MM.1S (cell line): ENCODE measurements around the gene CCDC28A.

Experiments used
- DNase-seq: peaks from one replicate; pipeline ENCODE4 v3.0.0-alpha.2; 2015
- H2AFZ ChIP-seq: fragments of 300-600 bp; sonication (generic); 2 replicates; pipeline ENCODE4 v1.6.0; 2016; ENCODE audit warnings: antibody characterized with exemption, low read length
- H3F3A ChIP-seq: fragments of 300-600 bp; sonication (generic); 2 replicates; pipeline ENCODE4 v1.6.1; 2016; ENCODE audit warnings: mild to moderate bottlenecking, antibody characterized with exemption, low read length, moderate library complexity, mixed read lengths; ENCODE audit not compliant: insufficient read depth
- H3K27ac ChIP-seq: fragments of 300-600 bp; sonication (generic); 2 replicates; pipeline ENCODE4 v1.5.1; 2016; ENCODE audit warnings: mild to moderate bottlenecking, low read length
- H3K27me3 ChIP-seq: fragments of 300-600 bp; sonication (generic); replicated peaks from 2 replicates; pipeline ENCODE4 v1.6.0; 2016; ENCODE audit warnings: low read length; ENCODE audit not compliant: insufficient read depth
- H3K36me3 ChIP-seq: fragments of 300-600 bp; sonication (generic); replicated peaks from 2 replicates; pipeline ENCODE4 v1.6.1; 2016; ENCODE audit warnings: mild to moderate bottlenecking, low read length, mixed read lengths; ENCODE audit not compliant: insufficient read depth
- H3K4me1 ChIP-seq: fragments of 300-600 bp; sonication (generic); 2 replicates; pipeline ENCODE4 v1.6.1; 2016; ENCODE audit warnings: low read length, mixed read lengths
- H3K4me2 ChIP-seq: fragments of 300-600 bp; sonication (generic); 2 replicates; pipeline ENCODE4 v1.6.0; 2016; ENCODE audit warnings: low read depth, low read length
- H3K4me3 ChIP-seq: fragments of 300-600 bp; sonication (generic); 2 replicates; pipeline ENCODE4 v1.5.1; 2016; ENCODE audit warnings: low read length, mixed read lengths
- H3K79me2 ChIP-seq: fragments of 300-600 bp; sonication (generic); 2 replicates; pipeline ENCODE4 v1.6.1; 2016; ENCODE audit warnings: mixed run types, low read length, mixed read lengths
- H3K9ac ChIP-seq: fragments of 300-600 bp; sonication (generic); 2 replicates; pipeline ENCODE4 v1.6.1; 2016; ENCODE audit warnings: low read length, mixed read lengths
- H3K9me2 ChIP-seq: fragments of 300-600 bp; sonication (generic); replicated peaks from 2 replicates; pipeline ENCODE4 v1.6.1; 2016; ENCODE audit warnings: mild to moderate bottlenecking, low read length, mixed read lengths; ENCODE audit not compliant: insufficient read depth
- H3K9me3 ChIP-seq: fragments of 300-600 bp; sonication (generic); replicated peaks from 2 replicates; pipeline ENCODE4 v1.6.1; 2016; ENCODE audit warnings: mild to moderate bottlenecking, low read length, mixed read lengths; ENCODE audit not compliant: insufficient read depth
- H4K20me1 ChIP-seq: fragments of 300-600 bp; sonication (generic); 2 replicates; pipeline ENCODE4 v1.6.1; 2016; ENCODE audit warnings: mild to moderate bottlenecking, low read length, moderate library complexity, mixed read lengths; ENCODE audit not compliant: insufficient read depth
- EZH2 ChIP-seq: fragments of 300-600 bp; sonication (generic); optimal IDR thresholded peaks from 2 replicates; pipeline ENCODE3; 2017; ENCODE audit warnings: low read depth, mild to moderate bottlenecking, antibody characterized with exemption, low read length, mixed read lengths
- EZH2phosphoT487 ChIP-seq: fragments of 300-600 bp; sonication (generic); IDR thresholded peaks from 2 replicates; pipeline ENCODE4 v1.6.1; 2018; ENCODE audit warnings: antibody characterized with exemption, low read length
- TF ChIP-seq, protein P1 (sequence below): fragments of 300-600 bp; sonication (generic); IDR thresholded peaks from 2 replicates; pipeline ENCODE4 v1.5.1; 2016; ENCODE audit warnings: antibody characterized with exemption, low read length, mixed read lengths

The CCDC28A gene

DNA sequence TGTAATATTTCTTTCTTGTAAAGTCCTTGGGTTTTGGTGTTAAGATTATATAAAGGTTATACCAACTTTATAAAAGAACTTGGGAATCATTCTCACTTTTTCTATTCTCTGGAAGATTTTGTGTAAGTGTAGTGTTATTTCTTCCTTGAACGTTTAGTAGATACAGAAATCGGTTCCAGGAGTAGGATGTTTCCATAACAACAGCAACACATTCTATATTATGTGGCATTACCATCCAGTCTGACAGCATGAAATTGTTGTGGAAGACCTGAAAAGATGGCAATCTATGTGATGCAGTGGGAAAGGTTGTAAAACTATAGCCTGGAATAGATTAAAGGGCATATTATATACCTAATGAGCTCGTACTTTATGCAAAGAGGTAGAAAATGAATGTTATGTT lies 36.1 kb downstream of the CCDC28A start:
- no peak for DNase-seq
- H3K36me3 ChIP-seq, result no peaks in the 10 kb centered on the region
- H3K9me3 ChIP-seq, result no peaks in the 10 kb centered on the region
- H3K27ac ChIP-seq, result no peak overlapping the region
- H3K9me2 ChIP-seq, result no peaks in the 10 kb centered on the region
- H3K4me1 ChIP-seq, result no peaks in the 10 kb centered on the region
- no peak overlapping the region for H3K4me2 ChIP-seq
- H3K9ac ChIP-seq, result no peak overlapping the region
- no peak overlapping the region for H2AFZ ChIP-seq
- H3K79me2 ChIP-seq, result no peaks in the 10 kb centered on the region
- H3K4me3 ChIP-seq, result no peak overlapping the region
- H3F3A ChIP-seq, result no peaks in the 10 kb centered on the region
- no peaks in the 10 kb centered on the region for H4K20me1 ChIP-seq
- no peak for TF ChIP-seq EZH2phosphoT487
- TF ChIP-seq, protein P1, sequence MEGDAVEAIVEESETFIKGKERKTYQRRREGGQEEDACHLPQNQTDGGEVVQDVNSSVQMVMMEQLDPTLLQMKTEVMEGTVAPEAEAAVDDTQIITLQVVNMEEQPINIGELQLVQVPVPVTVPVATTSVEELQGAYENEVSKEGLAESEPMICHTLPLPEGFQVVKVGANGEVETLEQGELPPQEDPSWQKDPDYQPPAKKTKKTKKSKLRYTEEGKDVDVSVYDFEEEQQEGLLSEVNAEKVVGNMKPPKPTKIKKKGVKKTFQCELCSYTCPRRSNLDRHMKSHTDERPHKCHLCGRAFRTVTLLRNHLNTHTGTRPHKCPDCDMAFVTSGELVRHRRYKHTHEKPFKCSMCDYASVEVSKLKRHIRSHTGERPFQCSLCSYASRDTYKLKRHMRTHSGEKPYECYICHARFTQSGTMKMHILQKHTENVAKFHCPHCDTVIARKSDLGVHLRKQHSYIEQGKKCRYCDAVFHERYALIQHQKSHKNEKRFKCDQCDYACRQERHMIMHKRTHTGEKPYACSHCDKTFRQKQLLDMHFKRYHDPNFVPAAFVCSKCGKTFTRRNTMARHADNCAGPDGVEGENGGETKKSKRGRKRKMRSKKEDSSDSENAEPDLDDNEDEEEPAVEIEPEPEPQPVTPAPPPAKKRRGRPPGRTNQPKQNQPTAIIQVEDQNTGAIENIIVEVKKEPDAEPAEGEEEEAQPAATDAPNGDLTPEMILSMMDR, result no peak
- TF ChIP-seq EZH2, result no peak
- H3K27me3 ChIP-seq, result no peaks in the 10 kb centered on the region

DNA sequence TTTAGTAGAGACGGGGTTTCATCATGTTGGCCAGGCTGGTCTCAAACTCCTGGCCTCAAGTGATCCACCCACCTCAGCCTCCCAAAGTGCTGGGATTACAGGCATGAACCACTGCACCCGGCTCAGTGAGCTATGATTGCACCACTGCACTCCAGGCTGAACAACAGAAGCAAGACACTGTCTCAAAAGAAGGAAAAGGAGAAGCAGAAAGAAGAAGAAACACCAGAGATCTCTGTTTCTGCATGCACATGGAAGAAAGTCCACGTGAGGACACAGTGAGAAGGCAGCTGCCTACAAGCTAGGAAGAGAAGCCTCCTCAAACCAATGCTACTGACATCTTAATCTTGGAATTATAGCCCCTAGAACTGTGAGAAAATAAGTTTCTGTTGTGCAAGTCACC lies 38.3 kb downstream of the CCDC28A start:
- Histone ChIP-seq H3K27ac (no peak overlapping the region), H3K4me2 (no peak overlapping the region), H2AFZ (no peak overlapping the region), H3K79me2 (no peaks in the 10 kb centered on the region), H3K27me3 (no peaks in the 10 kb centered on the region), H3K36me3 (no peaks in the 10 kb centered on the region), H3F3A (no peaks in the 10 kb centered on the region), H3K4me1 (no peaks in the 10 kb centered on the region), H3K9me2 (no peaks in the 10 kb centered on the region), H3K4me3 (no peak overlapping the region), H4K20me1 (no peaks in the 10 kb centered on the region), H3K9me3 (no peaks in the 10 kb centered on the region), H3K9ac (no peak overlapping the region)
- TF ChIP-seq EZH2phosphoT487 (no peak), EZH2 (no peak)
- TF ChIP-seq, protein P1, result no peak
- no peak for DNase-seq

DNA sequence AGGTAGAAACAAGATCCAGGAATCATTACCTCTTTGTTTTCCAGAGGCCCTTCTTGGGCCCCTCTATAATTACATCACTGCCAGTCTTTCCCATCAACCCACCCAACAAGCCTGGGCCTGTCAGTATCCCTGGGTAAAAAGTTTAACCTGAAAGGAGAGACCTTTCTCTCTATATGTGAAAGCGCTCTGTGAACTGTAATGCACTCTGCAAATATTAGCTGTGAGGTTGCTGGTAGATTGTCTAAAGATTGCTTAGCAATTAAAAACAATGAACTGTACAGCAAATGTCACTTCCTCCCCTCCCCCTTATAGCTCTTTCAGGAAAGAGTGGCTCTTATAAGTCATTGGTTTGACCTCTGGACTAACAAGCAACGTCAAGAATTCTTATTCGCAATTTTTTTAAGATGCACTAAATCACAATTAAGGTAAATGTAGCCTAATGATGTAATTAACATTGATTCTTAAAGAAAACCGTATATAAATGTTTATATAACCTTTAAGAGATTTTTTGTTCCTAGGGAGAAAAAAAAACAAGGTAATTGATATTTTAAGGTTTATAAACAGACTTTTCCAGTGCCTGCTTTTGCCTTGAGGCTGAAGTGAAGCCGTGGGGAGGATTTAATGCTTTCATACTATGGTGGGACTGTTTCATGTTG lies 40.7 kb downstream of the CCDC28A start:
- no peaks in the 10 kb centered on the region for H3K9me3 ChIP-seq
- no peaks in the 10 kb centered on the region for H3K79me2 ChIP-seq
- no peak overlapping the region for H2AFZ ChIP-seq
- H3K4me3 ChIP-seq, result no peak overlapping the region
- H3K9me2 ChIP-seq, result no peaks in the 10 kb centered on the region
- no peak overlapping the region for H3K4me2 ChIP-seq
- H3F3A ChIP-seq, result no peaks in the 10 kb centered on the region
- H4K20me1 ChIP-seq, result no peaks in the 10 kb centered on the region
- no peak for DNase-seq
- no peaks in the 10 kb centered on the region for H3K27me3 ChIP-seq
- H3K9ac ChIP-seq, result no peak overlapping the region
- TF ChIP-seq, protein P1, result no peak
- TF ChIP-seq EZH2 (no peak), EZH2phosphoT487 (no peak)
- H3K36me3 ChIP-seq, result no peaks in the 10 kb centered on the region
- no peak overlapping the region for H3K27ac ChIP-seq
- no peaks in the 10 kb centered on the region for H3K4me1 ChIP-seq
